ENCODE results near the gene GIPC2. TPM values are rescaled to one million over a fixed set of nuclear protein-coding genes. Genes with fewer than 3 reads are reported as not detected.
A peak's percentile ranks its signal among the peaks of the same experiment; 100 is the strongest.

GIPC2 gene
- total RNA-seq, 4 donors from 2014 or later, result 14.2 to 40.1 (median 24.1) TPM

GRCh38 chr1:78095593-78095992, 49.8 kb downstream of the GIPC2 start:
- no peak for DNase-seq
- Histone ChIP-seq H3K4me3 (no peak overlapping the region), H3K27me3 (no peaks in the 10 kb centered on the region), H3K4me1 (no peaks in the 10 kb centered on the region), H3K9me3 (no peaks in the 10 kb centered on the region), H3K36me3 (no peaks in the 10 kb centered on the region), H3K27ac (no peak overlapping the region)
- WGBS, 2 donors (ENCODE audit: low coverage in 1 of 2), result 84 to 90% methylated on average over 2 of the region's 2 CpGs
- in situ Hi-C loops (cut with MboI; ENCODE audit: low pct_ligation_motif_present in 1 of 4, low pct_unique_long_range_greater_than_20kb in 1 of 4, low sequenced_read_pairs in 3 of 4) (no loop called here), intact Hi-C loops (cut with DNase I; ENCODE audit: low total_unique reads) (no loop called here)
- TF ChIP-seq POLR2AphosphoS5 (IDR thresholded peaks at IDR 0.05) (no peak), EP300 (IDR thresholded peaks at IDR 0.05; ENCODE audit: low read depth) (no peak)

GRCh38 chr1:78096017-78096416, 50.3 kb downstream of the GIPC2 start:
- no peak overlapping the region for H3K4me3 ChIP-seq
- in situ Hi-C loops (cut with MboI; ENCODE audit: low pct_ligation_motif_present in 1 of 4, low pct_unique_long_range_greater_than_20kb in 1 of 4, low sequenced_read_pairs in 3 of 4), result no loop called here
- H3K36me3 ChIP-seq, result no peaks in the 10 kb centered on the region
- no peak overlapping the region for H3K27ac ChIP-seq
- TF ChIP-seq EP300 (IDR thresholded peaks at IDR 0.05; ENCODE audit: low read depth) (no peak), POLR2AphosphoS5 (IDR thresholded peaks at IDR 0.05) (no peak), CTCF (IDR thresholded peaks at IDR 0.05) (no peak), POLR2A (IDR thresholded peaks at IDR 0.05) (no peak)
- no peak for DNase-seq
- H3K27me3 ChIP-seq, result no peaks in the 10 kb centered on the region
- no peaks in the 10 kb centered on the region for H3K4me1 ChIP-seq
- intact Hi-C loops (cut with DNase I; ENCODE audit: low total_unique reads), result no loop called here
- H3K9me3 ChIP-seq, result no peaks in the 10 kb centered on the region

- no peaks in the 10 kb centered on the region for H3K9me3 ChIP-seq
- peaks cover 0 to 6% (median 2%) of the 10 kb centered on the region in 4 donors for H3K4me1 ChIP-seq
- WGBS, 2 donors (ENCODE audit: low coverage in 1 of 2), result 73 to 90% methylated on average over 1 of the region's 1 CpG
- H3K36me3 ChIP-seq, result no peaks in the 10 kb centered on the region
- no peak overlapping the region for H3K27ac ChIP-seq
- TF ChIP-seq POLR2A (IDR thresholded peaks at IDR 0.05), result no peak
- intact Hi-C loops (cut with DNase I; ENCODE audit: low total_unique reads), result no loop called here
- no peaks in the 10 kb centered on the region for H3K27me3 ChIP-seq
- H3K4me3 ChIP-seq, result no peak overlapping the region
- in situ Hi-C loops (cut with MboI; ENCODE audit: low pct_ligation_motif_present in 1 of 4, low pct_unique_long_range_greater_than_20kb in 1 of 4, low sequenced_read_pairs in 3 of 4), result no loop called here
- DNase-seq, result no peak
Observed at GRCh38 chr1:78096976-78097375, 51.2 kb downstream of the GIPC2 start.

- H3K27ac ChIP-seq, result peak overlapping the region in 1 of 4 donors; percentile 10
- 77 to 80% methylated on average over 1 to 2 of the region's 2 CpGs for WGBS, 2 donors (ENCODE audit: low coverage in 1 of 2)
- H3K4me1 ChIP-seq, result peaks cover 0 to 6% (median 2%) of the 10 kb centered on the region in 4 donors
- in situ Hi-C loops (cut with MboI; ENCODE audit: low pct_ligation_motif_present in 1 of 4, low pct_unique_long_range_greater_than_20kb in 1 of 4, low sequenced_read_pairs in 3 of 4) (loop anchor here (25.0 kb wide), 5 partner anchors 139 to 389 kb away; no protein-coding TSS in a partner anchor), intact Hi-C loops (cut with DNase I; ENCODE audit: low total_unique reads) (no loop called here)
- H3K36me3 ChIP-seq, result no peaks in the 10 kb centered on the region
- DNase-seq, result no peak
- no peaks in the 10 kb centered on the region for H3K27me3 ChIP-seq
- TF ChIP-seq POLR2A (IDR thresholded peaks at IDR 0.05), result no peak
- TF ChIP-seq CTCF (IDR thresholded peaks at IDR 0.05), result no peak
- TF ChIP-seq POLR2AphosphoS5 (IDR thresholded peaks at IDR 0.05), result no peak
- TF ChIP-seq EP300 (IDR thresholded peaks at IDR 0.05; ENCODE audit: low read depth), result no peak
- H3K9me3 ChIP-seq, result no peaks in the 10 kb centered on the region
- H3K4me3 ChIP-seq, result no peak overlapping the region
Observed at GRCh38 chr1:78101051-78101450, 55.3 kb downstream of the GIPC2 start.

GRCh38 chr1:78101514-78101913, 55.7 kb downstream of the GIPC2 start:
- TF ChIP-seq POLR2AphosphoS5 (IDR thresholded peaks at IDR 0.05) (peak in 1 of 3 donors; percentile 14), EP300 (IDR thresholded peaks at IDR 0.05; ENCODE audit: low read depth) (no peak)
- no peaks in the 10 kb centered on the region for H3K36me3 ChIP-seq
- intact Hi-C loops (cut with DNase I; ENCODE audit: low total_unique reads) (no loop called here), in situ Hi-C loops (cut with MboI; ENCODE audit: low pct_ligation_motif_present in 1 of 4, low pct_unique_long_range_greater_than_20kb in 1 of 4, low sequenced_read_pairs in 3 of 4) (loop anchor here (25.0 kb wide), 5 partner anchors 139 to 389 kb away; no protein-coding TSS in a partner anchor)
- no peaks in the 10 kb centered on the region for H3K27me3 ChIP-seq
- H3K27ac ChIP-seq, result peak overlapping the region in 1 of 4 donors; percentile 10
- no peak overlapping the region for H3K4me3 ChIP-seq
- DNase-seq, result peak; percentile 35
- WGBS, 2 donors (ENCODE audit: low coverage in 1 of 2), result 31 to 36% methylated on average over 2 of the region's 2 CpGs
- H3K4me1 ChIP-seq, result peaks cover 0 to 6% (median 2%) of the 10 kb centered on the region in 4 donors
- H3K9me3 ChIP-seq, result no peaks in the 10 kb centered on the region

- TF ChIP-seq EP300 (IDR thresholded peaks at IDR 0.05; ENCODE audit: low read depth) (no peak), POLR2A (IDR thresholded peaks at IDR 0.05) (no peak), CTCF (IDR thresholded peaks at IDR 0.05) (no peak), POLR2AphosphoS5 (IDR thresholded peaks at IDR 0.05) (no peak)
- Histone ChIP-seq H3K27ac (no peak overlapping the region), H3K9me3 (no peaks in the 10 kb centered on the region), H3K4me3 (no peak overlapping the region), H3K4me1 (peaks cover 0 to 6% (median 2%) of the 10 kb centered on the region in 4 donors), H3K36me3 (no peaks in the 10 kb centered on the region), H3K27me3 (no peaks in the 10 kb centered on the region)
- intact Hi-C loops (cut with DNase I; ENCODE audit: low total_unique reads) (no loop called here), in situ Hi-C loops (cut with MboI; ENCODE audit: low pct_ligation_motif_present in 1 of 4, low pct_unique_long_range_greater_than_20kb in 1 of 4, low sequenced_read_pairs in 3 of 4) (loop anchor here (25.0 kb wide), 5 partner anchors 140 to 390 kb away; no protein-coding TSS in a partner anchor)
- DNase-seq, result no peak
- 69 to 85% methylated on average over 3 of the region's 3 CpGs for WGBS, 2 donors (ENCODE audit: low coverage in 1 of 2)
Observed at GRCh38 chr1:78102082-78102481, 56.3 kb downstream of the GIPC2 start.
